ENCODE measurements around the gene SGCE. TPM values are rescaled to one million over a fixed set of nuclear protein-coding genes. Genes with fewer than 3 reads are reported as not detected.
A peak's percentile ranks its signal among the peaks of the same experiment; 100 is the strongest.

SGCE gene
- total RNA-seq, 1 donor from 2014 or later = 39.8 TPM

- no peaks in the 10 kb centered on the region for H3K9me3 Mint-ChIP-seq
- peaks cover 38% of the 10 kb centered on the region for H3K4me1 Mint-ChIP-seq (ENCODE audit: unreplicated experiment)
- TF ChIP-seq, protein P1, sequence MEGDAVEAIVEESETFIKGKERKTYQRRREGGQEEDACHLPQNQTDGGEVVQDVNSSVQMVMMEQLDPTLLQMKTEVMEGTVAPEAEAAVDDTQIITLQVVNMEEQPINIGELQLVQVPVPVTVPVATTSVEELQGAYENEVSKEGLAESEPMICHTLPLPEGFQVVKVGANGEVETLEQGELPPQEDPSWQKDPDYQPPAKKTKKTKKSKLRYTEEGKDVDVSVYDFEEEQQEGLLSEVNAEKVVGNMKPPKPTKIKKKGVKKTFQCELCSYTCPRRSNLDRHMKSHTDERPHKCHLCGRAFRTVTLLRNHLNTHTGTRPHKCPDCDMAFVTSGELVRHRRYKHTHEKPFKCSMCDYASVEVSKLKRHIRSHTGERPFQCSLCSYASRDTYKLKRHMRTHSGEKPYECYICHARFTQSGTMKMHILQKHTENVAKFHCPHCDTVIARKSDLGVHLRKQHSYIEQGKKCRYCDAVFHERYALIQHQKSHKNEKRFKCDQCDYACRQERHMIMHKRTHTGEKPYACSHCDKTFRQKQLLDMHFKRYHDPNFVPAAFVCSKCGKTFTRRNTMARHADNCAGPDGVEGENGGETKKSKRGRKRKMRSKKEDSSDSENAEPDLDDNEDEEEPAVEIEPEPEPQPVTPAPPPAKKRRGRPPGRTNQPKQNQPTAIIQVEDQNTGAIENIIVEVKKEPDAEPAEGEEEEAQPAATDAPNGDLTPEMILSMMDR (conservative IDR thresholded peaks at IDR 0.05) = no peak
- no peak for DNase-seq (ENCODE audit: extremely low spot score, unreplicated experiment)
- H3K27ac Mint-ChIP-seq = no peak overlapping the region
- no peaks in the 10 kb centered on the region for H3K27me3 Mint-ChIP-seq
- H3K4me3 Mint-ChIP-seq = peak overlapping the region; percentile 23
- peaks cover 5% of the 10 kb centered on the region for H3K36me3 Mint-ChIP-seq
These were observed 5.5 kb downstream of the SGCE start for GRCh38 chr7:94650147-94651051.

DNA sequence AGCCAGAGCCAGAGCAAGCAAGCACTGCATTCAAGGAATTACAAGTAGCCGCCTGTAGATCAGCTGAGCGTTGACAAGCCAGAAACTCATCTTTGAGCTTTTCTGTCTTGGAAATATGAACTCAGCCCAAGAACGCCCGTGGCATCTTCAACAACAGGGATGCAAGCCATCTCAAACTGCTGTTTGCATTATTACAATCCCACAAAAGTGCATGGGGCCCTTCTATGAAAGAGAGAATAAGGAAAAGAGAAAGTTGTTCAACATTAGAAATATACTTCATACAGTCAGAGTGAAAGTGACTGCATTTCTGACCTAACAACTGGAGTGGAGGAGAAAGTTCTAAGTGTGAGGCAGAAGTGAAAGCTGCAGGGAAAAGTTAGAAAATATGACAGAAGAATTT lies 6.5 kb downstream of the SGCE start:
- peaks cover 38% of the 10 kb centered on the region for H3K4me1 Mint-ChIP-seq (ENCODE audit: unreplicated experiment)
- H3K27ac Mint-ChIP-seq = peak overlapping the region; percentile 19
- TF ChIP-seq, protein P1 (conservative IDR thresholded peaks at IDR 0.05) = no peak
- H3K36me3 Mint-ChIP-seq = peaks cover 5% of the 10 kb centered on the region
- no peaks in the 10 kb centered on the region for H3K9me3 Mint-ChIP-seq
- no peaks in the 10 kb centered on the region for H3K27me3 Mint-ChIP-seq
- no peak for DNase-seq (ENCODE audit: extremely low spot score, unreplicated experiment)
- peak overlapping the region; percentile 4 for H3K4me3 Mint-ChIP-seq

- Mint-ChIP-seq H3K4me3 (no peak overlapping the region), H3K27ac (peak overlapping the region; percentile 19), H3K36me3 (peaks cover 5% of the 10 kb centered on the region), H3K4me1 (ENCODE audit: unreplicated experiment) (peaks cover 42% of the 10 kb centered on the region), H3K27me3 (no peaks in the 10 kb centered on the region), H3K9me3 (no peaks in the 10 kb centered on the region)
- TF ChIP-seq, protein P1 (conservative IDR thresholded peaks at IDR 0.05) = no peak
- DNase-seq (ENCODE audit: extremely low spot score, unreplicated experiment) = no peak
These were observed 7.2 kb downstream of the SGCE start for GRCh38 chr7:94648731-94649130.

- Mint-ChIP-seq H3K4me3 (no peak overlapping the region), H3K27me3 (no peaks in the 10 kb centered on the region), H3K4me1 (ENCODE audit: unreplicated experiment) (peaks cover 42% of the 10 kb centered on the region), H3K27ac (no peak overlapping the region), H3K36me3 (peaks cover 5% of the 10 kb centered on the region), H3K9me3 (no peaks in the 10 kb centered on the region)
- TF ChIP-seq, protein P1 (conservative IDR thresholded peaks at IDR 0.05) = no peak
- DNase-seq (ENCODE audit: extremely low spot score, unreplicated experiment) = no peak
These were observed 8.6 kb downstream of the SGCE start for GRCh38 chr7:94647295-94647694.

DNA sequence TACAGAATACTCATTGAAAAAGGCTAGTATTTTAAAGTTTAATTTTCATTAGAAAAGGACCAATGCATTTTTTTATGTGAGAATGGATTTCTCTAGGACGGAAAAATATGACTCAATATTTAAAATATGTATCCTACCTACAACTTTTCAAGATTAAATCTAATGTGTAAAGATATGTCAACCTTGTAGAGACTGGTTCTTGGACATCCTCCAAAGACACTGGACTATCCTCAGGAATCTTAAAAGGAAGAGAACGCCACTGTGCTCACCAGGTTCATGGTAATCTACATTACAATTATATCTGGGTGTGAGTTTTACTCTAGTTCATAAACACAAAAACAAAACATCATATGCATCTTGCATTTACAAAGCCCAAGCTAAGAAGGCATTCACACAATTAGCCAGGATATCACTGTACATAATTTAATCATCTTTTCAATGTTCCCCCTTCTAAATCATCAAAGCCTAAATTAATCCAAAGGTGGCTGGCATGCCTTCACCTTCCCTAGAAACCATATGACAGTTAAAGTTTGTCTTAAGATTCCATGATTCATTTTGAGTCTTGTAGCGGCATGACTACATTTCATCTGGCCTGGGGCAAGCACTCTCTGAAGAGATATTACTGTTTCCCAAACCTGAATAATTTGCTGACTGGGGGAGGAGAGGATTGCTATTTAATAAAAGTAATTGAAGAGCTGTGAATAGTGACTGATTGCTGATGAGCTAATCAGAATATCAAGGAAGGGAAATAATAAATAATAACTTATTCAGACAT lies 12.0 kb downstream of the SGCE start:
- no peak for DNase-seq (ENCODE audit: extremely low spot score, unreplicated experiment)
- Mint-ChIP-seq H3K27me3 (no peaks in the 10 kb centered on the region), H3K9me3 (peaks cover 5% of the 10 kb centered on the region), H3K4me1 (ENCODE audit: unreplicated experiment) (peaks cover 14% of the 10 kb centered on the region), H3K4me3 (peak overlapping the region; percentile 5), H3K36me3 (peaks cover 14% of the 10 kb centered on the region), H3K27ac (peak overlapping the region; percentile 0)
- TF ChIP-seq, protein P1 (conservative IDR thresholded peaks at IDR 0.05) = no peak
